CD4-positive, alpha-beta T cell treated with Interleukin-17A for 1 hour (primary cell): ENCODE measurements around the gene HOMER2.
"Not testable (repeated sequence)": the region's sequence is repeated elsewhere in the genome, so short reads cannot be mapped to it uniquely, and the experiment has no call there.

ENCODE experiments used
- DNase-seq: peaks from one replicate; pipeline ENCODE4 v3.0.0-alpha.2; 2020

The HOMER2 gene

GRCh38 chr15:82923744-82924143 lies 28.8 kb downstream of the HOMER2 start:
- DNase-seq = no peak

- DNase-seq = no peak
These were observed 29.8 kb downstream of the HOMER2 start for GRCh38 chr15:82922737-82923136.

- DNase-seq = no peak
These were observed 30.6 kb downstream of the HOMER2 start for GRCh38 chr15:82921939-82922338.

GRCh38 chr15:82921242-82921641 lies 31.3 kb downstream of the HOMER2 start:
- DNase-seq = no peak

- no peak for DNase-seq
These were observed 33.2 kb downstream of the HOMER2 start for GRCh38 chr15:82919231-82919886.

GRCh38 chr15:82918607-82919230 lies 33.8 kb downstream of the HOMER2 start:
- no peak for DNase-seq

GRCh38 chr15:82918162-82918561 lies 34.4 kb downstream of the HOMER2 start:
- no peak for DNase-seq

- no peak for DNase-seq
These were observed 35.3 kb downstream of the HOMER2 start for GRCh38 chr15:82917249-82917648.

- DNase-seq = no peak
These were observed 36.2 kb downstream of the HOMER2 start for GRCh38 chr15:82916161-82916952.

- DNase-seq = no peak
These were observed 38.1 kb downstream of the HOMER2 start for GRCh38 chr15:82914396-82914795.

- DNase-seq = no peak
These were observed 41.1 kb downstream of the HOMER2 start for GRCh38 chr15:82911458-82911857.

- no peak for DNase-seq
These were observed 41.8 kb downstream of the HOMER2 start for GRCh38 chr15:82910721-82911120.

- no peak for DNase-seq
These were observed 43.3 kb downstream of the HOMER2 start for GRCh38 chr15:82909080-82909815.

GRCh38 chr15:82907350-82907749 lies 45.2 kb downstream of the HOMER2 start:
- no peak for DNase-seq

GRCh38 chr15:82904574-82904973 lies 47.9 kb downstream of the HOMER2 start:
- no peak for DNase-seq

- no peak for DNase-seq
These were observed 49.0 kb downstream of the HOMER2 start for GRCh38 chr15:82903511-82903910.

GRCh38 chr15:82901114-82901805 lies 51.3 kb downstream of the HOMER2 start:
- DNase-seq = no peak

- no peak for DNase-seq
These were observed 51.9 kb downstream of the HOMER2 start for GRCh38 chr15:82900511-82901060.

GRCh38 chr15:82898961-82899360 lies 53.6 kb downstream of the HOMER2 start:
- no peak for DNase-seq

- no peak for DNase-seq
These were observed 56.5 kb downstream of the HOMER2 start for GRCh38 chr15:82895983-82896382.

GRCh38 chr15:82894971-82895520 lies 57.5 kb downstream of the HOMER2 start:
- no peak for DNase-seq

- DNase-seq = not testable (repeated sequence)
These were observed 59.0 kb downstream of the HOMER2 start for GRCh38 chr15:82893473-82893872.
